D721Med (cell line): ENCODE results near the gene FAM210A.

Experiments used
- DNase-seq: peaks from one replicate; pipeline ENCODE4 v3.0.0; 2011; ENCODE audit warnings: low spot score; ENCODE audit not compliant: insufficient read length
- FAIRE-seq: peaks from 2 replicates; lab custom pipeline; 2011; peaks lifted over from hg19 to GRCh38; lab: Jason Lieb, UNC
- CTCF ChIP-seq: IDR thresholded peaks from 2 replicates; pipeline ENCODE4 v1.5.1; 2012; ENCODE audit warnings: mild to moderate bottlenecking, control low read depth; ENCODE audit not compliant: insufficient read depth; ENCODE audit errors: missing control alignments

FAM210A gene

GRCh38 chr18:13625843-13626543, 100.4 kb downstream of the FAM210A start:
- DNase-seq (no peak), FAIRE-seq (no peak)
- TF ChIP-seq CTCF, result no peak

- FAIRE-seq, result no peak
- no peak for DNase-seq
- TF ChIP-seq CTCF, result no peak
Observed at GRCh38 chr18:13625355-13625754, 101.0 kb downstream of the FAM210A start.

- DNase-seq, result no peak
- no peak for FAIRE-seq
- no peak for TF ChIP-seq CTCF
Observed at GRCh38 chr18:13624563-13625237, 101.7 kb downstream of the FAM210A start.

- DNase-seq (no peak), FAIRE-seq (no peak)
- no peak for TF ChIP-seq CTCF
Observed at GRCh38 chr18:13623871-13624270, 102.5 kb downstream of the FAM210A start.

GRCh38 chr18:13623348-13623747, 103.0 kb downstream of the FAM210A start:
- TF ChIP-seq CTCF, result no peak
- FAIRE-seq, result no peak
- no peak for DNase-seq

- DNase-seq, result no peak
- no peak for FAIRE-seq
- no peak for TF ChIP-seq CTCF
Observed at GRCh38 chr18:13622751-13623150, 103.6 kb downstream of the FAM210A start.
